ENCODE results near the gene DSCAML1.

DSCAML1 gene, protein sequence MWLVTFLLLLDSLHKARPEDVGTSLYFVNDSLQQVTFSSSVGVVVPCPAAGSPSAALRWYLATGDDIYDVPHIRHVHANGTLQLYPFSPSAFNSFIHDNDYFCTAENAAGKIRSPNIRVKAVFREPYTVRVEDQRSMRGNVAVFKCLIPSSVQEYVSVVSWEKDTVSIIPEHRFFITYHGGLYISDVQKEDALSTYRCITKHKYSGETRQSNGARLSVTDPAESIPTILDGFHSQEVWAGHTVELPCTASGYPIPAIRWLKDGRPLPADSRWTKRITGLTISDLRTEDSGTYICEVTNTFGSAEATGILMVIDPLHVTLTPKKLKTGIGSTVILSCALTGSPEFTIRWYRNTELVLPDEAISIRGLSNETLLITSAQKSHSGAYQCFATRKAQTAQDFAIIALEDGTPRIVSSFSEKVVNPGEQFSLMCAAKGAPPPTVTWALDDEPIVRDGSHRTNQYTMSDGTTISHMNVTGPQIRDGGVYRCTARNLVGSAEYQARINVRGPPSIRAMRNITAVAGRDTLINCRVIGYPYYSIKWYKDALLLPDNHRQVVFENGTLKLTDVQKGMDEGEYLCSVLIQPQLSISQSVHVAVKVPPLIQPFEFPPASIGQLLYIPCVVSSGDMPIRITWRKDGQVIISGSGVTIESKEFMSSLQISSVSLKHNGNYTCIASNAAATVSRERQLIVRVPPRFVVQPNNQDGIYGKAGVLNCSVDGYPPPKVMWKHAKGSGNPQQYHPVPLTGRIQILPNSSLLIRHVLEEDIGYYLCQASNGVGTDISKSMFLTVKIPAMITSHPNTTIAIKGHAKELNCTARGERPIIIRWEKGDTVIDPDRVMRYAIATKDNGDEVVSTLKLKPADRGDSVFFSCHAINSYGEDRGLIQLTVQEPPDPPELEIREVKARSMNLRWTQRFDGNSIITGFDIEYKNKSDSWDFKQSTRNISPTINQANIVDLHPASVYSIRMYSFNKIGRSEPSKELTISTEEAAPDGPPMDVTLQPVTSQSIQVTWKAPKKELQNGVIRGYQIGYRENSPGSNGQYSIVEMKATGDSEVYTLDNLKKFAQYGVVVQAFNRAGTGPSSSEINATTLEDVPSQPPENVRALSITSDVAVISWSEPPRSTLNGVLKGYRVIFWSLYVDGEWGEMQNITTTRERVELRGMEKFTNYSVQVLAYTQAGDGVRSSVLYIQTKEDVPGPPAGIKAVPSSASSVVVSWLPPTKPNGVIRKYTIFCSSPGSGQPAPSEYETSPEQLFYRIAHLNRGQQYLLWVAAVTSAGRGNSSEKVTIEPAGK (N-terminal part only)

DNA sequence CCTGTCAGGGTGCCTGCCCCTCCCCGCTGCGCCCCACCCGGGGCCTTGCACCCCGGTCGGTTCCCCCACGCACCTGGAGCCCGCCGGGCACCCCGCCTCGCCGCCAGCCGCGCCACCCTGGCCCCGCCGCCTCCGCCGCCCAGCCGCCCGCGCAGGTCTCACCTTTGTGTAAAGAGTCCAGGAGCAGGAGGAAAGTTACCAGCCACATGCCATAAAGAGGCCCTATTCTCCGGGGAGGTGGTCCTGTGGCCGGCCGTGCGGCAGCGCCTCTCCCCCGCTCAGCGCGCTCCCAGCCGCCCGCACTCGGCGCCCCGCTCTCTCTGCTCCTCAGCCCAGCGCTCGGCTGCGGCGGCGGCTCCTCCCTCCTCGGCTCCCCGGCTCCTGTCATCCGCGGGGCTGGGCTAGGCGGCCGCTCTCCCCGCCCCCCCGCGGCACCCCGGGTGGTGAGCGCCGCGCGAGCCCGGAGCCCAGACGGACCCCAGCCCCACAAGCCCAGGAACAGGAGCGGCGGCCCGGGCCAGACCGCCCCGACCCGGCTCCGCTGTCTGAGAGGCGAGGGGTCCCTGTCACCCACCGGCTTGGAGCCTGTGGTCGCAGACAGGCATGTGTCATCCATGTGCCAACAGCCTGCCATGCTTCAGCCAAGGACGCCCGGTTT is at the start of gene DSCAML1:
DSCAML1 (minus strand) TSS at position 345 of the 658 bp plus-strand sequence; CDS start at position 208, 137 bp downstream.
- no peak for DNase-seq

DNA sequence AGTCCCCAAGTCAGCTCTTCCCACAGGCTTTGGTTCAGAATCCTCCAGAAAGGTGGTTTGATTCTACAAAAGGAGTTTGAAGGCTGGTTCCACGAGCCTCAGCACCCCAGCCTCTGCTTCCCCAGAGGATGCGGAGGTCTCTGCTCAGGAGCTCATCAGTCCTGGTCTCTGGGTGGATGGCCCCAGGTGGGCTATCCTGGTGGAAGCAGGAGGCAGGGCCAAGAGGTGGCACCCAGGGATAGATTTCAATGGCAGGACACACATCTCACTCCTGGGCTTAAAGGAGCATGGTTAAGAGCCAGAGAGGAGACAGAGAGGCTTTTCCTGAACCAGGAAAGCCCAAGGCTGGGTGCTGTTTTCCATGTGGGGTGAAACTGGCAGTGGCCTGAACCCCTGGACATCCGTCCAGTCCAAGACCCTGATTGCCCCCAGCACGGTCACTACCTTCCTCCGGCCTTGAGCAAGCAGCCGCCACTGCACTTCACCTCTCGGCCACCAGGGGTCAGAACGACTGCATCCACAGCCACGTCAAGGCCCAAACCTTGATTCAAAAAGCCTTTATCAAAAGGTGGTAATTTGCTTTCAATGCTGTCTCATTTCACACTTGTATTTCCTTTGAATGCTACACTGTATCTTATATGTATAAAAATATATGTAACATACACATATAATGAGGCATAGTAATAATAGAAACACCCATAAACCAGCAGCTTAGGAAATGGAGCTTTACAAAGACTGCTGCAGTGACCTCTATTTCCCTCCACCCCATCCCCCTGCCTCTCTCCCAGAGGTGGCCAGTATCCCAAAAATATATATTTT is 46.9 kb upstream of the DSCAML1 start:
- peak; percentile 84 for DNase-seq

DNA sequence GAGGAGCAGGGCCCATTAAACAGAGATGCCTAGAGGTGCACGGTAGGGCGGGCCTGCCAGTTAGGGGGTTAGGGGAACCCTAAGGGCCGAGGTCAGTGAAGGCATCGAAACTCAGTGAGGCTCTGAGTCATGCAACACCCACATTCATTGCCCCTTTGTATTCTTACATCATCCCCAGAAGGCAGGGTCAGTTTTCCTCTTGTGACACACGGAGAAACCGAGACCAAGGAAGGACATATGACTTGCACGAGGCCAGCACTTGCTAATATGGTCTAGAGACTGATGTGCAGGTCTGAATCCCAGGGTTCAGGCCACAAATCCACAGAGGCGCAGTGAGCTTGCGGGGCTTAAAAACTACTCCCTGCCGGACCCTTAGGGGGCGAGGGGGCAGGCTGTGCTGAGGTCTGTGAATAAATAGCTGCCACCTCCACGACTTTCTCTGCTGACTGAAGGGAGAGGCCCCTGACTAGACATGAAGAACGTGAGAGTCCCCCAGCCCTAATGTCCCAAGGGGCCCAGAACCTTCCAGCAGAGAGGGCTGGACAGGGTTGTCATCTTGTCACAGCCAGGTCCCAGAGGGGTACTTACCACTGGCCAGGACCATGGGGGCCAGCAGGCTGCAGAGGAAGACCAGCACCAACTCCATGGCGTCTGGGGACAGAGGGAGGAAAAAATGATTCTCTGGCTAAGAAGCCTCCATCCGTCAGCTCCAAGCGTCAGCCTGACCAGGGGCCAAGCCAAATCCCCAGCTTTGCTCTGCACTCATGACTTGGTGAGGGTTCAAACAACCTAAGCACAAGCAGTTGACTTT is 45.3 kb upstream of the DSCAML1 start:
- DNase-seq, result peak; percentile 36

DNA sequence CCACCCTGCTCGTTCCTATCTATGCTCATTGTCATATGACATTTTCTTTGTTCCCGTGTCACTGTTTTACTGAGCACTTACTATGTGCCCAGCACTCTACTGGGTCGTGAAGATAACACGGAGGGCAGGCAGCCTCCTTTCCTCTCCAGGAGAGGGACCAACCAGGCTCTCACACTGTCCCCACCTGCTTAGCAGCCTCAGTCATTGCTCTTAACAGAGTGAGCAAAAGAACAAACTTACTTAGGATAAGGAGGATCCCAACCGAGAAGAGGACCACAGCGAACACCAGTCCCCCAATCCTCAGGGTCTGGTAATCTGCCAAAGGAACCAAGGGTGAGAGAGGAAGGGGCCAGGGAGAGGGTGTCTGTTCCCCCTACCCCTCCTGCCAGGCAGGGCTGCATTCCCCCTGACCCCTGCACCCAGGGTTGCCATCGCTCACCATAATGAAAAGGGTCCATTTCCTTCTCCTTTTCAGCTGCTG is 44.6 kb upstream of the DSCAML1 start:
- no peak for DNase-seq

DNA sequence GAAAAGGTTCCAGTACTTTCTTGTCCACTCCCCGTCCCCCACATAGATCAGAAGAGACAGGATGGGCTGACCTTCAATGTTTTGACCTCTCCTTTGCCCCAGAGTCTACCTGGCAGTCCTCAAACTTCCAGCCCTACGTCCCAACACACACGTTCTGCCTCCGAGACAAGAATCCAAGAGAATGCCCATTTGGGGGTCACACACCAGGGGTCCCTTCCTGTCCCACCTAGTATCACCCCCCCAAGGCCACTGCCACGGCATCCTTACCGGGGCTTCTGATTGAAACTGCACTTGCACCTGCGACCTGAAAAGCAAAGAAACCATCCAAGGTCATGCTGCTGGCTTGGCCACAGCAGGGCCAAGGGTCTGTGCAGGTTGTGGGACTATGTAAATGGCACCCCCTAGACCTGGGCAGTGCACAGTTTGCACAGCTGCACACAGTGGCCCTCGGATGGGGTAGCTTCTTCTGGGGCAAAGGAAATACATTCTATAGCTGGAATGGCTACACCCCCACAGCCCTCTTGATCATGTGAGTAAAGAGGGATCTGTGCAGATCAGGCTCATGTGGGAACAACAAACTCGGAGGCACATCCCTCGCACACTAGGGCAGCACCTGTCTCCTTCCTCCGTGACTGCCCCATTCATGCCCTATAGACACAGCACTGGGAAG is 44.0 kb upstream of the DSCAML1 start:
- peak; percentile 36 for DNase-seq

DNA sequence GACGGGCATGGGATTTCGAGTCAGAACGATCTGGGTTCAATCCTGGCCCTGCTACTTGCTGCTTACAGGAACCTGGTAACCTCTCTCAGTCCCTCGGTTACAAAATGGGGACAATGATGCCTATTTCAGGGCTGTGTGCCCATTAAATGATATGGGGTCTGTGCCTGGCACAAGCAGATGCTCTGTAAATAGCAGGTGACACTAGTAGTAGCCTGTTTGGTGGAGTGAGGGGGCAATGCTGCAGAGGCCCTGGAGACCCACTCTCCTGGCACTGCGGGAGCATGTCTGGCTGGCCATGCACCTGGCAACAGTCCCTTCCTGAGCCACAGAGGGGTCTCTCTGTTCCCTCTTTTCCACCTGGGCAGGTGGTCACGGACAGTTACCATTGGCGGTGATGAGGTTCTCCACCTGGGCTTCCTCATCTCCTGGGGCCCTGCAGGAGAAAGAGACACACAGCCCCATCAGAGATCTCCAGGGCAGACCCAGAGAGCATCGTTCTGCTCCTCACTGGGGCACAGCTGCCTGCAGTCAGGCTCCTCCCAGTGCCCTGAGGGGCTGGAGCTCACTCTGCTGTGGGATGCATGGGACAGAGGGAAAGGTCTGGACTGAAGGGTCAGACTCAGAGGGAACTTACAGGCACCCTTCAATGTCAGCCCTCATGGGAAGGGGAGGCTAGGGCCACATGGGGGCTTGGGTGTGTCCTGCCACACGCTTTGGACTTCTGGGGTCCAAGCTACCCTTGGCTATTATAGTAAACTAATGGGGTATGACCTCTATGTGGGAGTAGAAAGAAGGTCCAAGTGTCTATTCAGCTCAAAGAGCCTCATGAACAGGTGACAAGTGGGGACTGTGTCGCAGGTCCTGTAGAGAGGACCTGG is 43.2 kb upstream of the DSCAML1 start:
- DNase-seq, result peak; percentile 49

DNA sequence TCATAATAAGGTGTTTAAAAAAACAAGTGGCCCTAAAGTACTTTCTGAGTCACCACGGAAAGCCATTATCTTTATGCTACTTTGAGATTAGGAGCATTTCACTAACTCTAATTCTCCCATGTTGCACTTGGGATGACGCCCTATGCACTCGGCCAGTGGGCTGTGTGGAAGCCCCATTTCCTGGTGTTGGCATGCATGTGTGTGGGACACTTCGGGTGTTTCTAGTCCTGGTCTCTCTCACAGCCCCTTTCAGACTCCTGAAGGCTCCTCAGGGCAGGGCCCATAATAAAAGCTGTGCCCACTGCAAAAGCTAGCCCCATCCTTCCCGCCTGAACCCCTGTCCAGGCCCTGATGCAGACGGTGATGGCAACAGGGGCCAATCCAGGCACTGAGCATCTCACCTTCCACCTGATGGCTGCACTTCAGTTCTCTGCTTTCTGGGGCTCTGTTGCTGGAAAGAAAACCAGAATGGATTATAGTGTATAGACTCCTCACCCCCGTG is 42.4 kb upstream of the DSCAML1 start:
- peak; percentile 38 for DNase-seq

DNA sequence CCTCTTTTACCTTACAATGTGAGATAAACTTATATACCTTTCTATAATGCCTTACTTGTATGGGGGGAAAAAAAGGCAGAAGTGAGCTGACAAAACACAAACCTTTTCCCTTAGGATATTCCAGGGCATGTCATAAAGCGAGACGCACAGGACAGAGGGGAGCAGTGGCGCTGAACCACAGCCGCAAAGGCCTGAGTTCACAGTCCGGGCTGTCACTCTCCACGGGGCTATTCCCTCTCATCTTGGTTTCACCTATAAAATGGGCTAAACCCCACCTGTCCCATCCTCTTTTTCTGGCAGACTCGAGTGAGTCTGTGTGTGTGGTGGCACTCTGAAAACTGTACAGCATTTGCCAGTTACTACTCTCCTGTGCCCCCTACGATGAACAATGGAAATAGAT is 41.9 kb upstream of the DSCAML1 start:
- DNase-seq, result no peak

DNA sequence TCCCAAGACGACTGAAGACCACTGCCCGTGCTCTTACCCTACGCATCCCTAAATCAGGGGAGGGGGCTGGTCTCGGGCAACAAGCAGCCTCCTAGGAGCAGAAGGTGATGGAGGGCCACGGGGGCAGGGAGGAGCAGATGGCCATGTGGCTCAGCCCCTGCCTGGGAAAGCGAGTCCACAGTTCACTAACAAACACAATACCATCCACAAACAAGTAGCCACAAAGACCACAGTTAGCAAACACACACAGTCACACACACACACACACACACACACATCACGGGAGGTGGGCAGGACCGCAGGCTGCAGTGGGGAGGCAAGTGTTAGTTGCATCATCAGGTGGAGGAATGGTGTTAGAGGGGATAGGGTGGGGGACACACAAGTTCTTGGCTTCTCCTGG is 40.8 kb upstream of the DSCAML1 start:
- peak; percentile 45 for DNase-seq

DNA sequence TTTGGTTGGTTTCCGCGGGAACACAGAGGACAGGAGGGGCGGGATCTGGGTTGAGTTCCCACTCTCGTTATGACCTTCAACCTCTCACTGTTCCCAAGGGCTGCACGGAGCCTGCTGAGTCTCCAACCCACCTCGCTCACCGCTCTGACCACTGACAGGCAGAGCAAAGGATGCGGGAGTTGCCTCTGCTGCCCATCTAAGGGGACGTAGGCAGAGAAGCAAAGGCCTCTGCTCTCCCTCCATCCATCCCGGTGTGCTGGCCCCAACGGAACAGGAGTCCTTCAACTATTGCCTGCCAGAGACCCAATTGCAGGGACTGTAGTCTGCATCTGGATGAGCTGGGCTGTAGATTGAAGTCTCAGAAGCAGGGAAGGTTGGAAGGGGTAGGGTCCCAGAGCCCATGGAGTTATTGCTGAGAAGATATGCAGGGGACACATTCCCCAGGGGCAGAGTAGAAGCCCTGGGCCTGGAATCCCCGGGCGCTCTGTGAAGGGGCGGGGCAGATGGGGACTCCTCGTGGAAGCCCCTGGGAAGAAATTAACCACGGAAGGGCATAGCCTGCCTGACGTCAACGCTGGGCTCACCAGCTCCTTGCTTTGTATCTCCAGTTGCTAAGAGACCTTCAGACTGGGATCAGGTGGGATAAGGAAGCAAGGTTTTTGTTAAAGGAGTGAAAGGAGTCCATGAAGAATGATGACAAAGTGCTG is 40.2 kb upstream of the DSCAML1 start:
- DNase-seq, result peak; percentile 46

DNA sequence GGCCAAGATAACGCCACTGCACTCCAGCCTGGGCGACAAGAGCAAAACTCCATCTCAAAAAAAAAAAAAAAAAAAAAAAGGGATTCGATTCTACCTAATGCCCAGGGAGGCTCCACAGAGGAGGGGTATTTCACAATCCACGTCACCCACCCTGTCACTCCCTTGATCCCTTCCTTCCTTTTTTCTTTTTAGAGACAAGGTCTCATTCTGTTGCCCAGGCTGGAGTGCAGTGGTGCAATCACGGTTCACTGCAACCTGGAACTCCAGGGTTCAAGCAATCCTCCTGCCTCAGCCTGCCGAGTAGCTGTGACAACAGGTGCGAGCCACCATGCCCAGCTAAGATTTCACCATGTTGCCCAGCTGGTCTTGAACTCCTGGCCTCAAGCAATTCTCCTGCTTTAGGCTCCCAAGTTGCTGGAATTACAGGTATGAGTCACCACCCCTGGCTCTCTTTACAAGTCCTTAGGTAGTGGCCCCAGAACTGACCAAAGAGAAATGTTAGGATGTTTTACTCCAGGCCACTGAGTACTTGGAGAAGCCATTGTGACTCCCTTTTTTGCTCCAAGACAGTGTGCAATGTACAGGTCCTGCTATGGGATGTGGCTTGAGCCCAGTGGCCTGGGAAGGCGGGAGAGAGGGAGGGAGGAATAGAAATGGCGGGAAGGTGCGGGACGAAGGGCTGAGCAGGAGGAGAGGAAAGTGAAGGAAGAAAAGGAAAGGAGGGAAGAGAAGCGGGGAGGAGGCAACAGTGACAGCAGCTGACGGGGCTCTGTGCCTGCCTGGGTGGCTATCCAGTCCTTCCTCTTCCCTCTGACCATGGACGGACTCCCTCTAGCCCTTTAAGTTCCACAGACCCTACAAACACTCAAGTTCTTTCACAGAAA is 39.3 kb upstream of the DSCAML1 start:
- DNase-seq, result peak; percentile 60

DNA sequence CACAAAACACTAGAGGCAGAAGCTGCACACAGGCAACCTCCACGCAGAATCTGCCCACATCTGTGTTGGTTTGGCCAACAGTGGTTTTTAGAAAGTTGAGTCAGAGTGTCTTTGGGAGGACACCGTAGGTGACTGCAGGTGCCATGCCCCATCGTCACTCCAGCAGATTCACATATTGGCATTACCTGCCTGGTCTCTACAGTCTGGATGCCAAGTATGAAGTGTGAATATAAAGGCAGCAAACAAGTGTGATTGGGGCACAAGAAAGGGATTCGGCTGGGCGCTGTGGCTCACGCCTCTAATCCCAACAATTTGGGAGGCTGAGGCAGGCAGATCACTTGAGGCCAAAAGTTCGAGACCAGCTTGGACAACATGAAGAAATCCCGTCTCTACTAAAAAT is 38.6 kb upstream of the DSCAML1 start:
- DNase-seq, result no peak

DNA sequence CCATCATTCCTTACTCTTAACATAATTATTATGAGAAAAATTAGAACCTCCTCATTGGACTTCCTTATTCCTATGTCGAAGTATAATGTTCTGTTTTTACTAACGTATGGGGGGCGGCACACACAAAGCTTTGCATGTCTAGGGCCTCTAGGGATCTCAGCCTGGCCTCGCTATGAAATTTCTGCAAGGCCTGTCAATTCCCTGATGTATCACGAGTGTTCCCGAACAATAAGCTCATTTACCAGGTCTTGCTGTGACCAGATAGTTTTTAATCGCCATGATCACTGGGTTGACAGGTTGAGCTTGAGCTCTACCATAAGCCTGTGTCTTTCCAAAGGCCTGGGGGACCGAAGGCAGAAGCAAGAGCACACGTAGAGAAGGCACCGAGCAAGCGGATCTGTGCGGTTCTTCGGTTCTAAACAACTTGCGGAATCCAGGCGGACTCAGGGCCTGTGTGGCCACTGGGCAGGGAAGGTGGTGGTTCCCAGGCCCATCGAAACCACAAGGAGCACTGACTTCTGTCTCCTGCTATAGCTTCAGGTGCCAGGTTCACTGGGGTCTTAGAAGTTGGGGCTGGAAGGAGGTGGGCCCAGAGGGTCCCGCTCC is 37.9 kb upstream of the DSCAML1 start:
- DNase-seq, result peak; percentile 25

DNA sequence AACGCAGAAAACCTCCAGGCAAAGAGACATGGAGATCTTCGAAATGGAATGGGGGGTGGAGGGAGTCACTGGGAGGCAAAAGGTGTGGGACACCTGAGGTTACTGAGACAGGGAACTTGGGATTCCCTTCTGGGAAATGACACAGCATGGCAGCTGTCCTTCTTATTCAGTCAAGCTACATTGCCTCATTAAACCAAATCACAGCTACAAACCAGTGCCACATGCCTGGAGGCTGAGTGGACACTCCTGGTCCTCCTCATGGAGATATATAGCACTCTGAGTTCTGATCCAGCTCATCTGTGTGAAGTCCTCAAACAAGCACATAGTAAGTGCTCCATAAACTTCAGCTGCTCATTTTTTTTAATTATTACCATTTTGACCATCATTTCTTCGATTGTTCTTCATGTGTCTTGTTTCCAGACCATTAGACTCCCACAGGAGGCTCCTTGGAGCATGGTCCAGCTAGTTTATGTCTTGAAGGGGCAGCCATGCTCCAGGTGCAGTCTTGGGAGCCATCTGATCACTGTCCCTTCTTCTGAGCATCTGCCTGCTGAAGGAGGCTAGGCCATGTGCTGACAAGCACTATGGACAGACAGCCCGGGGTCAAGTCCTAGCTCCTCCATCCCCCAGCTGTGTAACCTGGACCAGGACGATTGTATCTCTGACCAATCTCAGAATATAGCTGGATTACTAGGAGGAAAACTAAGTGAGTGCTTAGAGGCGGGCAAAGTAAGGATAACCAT is 37.2 kb upstream of the DSCAML1 start:
- peak; percentile 34 for DNase-seq

DNA sequence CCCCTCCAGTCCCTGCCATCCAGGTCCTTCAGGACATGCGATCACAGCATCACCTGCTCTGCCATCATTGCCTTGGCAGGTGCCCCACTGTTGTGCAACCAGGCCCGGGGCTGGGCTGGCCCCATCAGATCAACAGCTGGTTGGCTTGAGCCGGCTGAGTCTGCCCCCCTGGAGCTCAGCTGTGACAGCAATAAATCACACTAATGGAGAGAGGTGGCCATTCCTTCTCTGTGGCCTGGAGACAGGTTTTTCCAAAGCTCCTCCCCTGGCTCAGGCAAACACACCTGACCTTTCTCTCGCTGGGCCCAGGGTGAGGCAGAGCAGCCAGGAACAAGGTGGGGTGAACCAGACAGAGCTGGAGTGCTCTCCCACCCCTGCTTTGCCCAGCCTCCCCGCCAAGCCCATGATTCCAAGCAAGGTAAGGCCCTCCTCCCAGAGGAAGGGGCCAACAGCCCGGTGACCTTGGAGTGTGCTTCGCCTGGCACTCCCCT is 36.4 kb upstream of the DSCAML1 start:
- peak; percentile 84 for DNase-seq

All from islet precursor cell (in vitro differentiated cells).